D721Med (cell line): ENCODE results near the gene MRPS12.

Source experiments
- DNase-seq: peaks from one replicate; pipeline ENCODE4 v3.0.0; 2011; ENCODE audit warnings: low spot score; ENCODE audit not compliant: insufficient read length
- FAIRE-seq: peaks from 2 replicates; lab custom pipeline; 2011; peaks lifted over from hg19 to GRCh38; lab: Jason Lieb, UNC
- CTCF ChIP-seq: IDR thresholded peaks from 2 replicates; pipeline ENCODE4 v1.5.1; 2012; ENCODE audit warnings: mild to moderate bottlenecking, control low read depth; ENCODE audit not compliant: insufficient read depth; ENCODE audit errors: missing control alignments

Gene MRPS12

GRCh38 chr19:38941979-38942378 lies 11.2 kb downstream of the MRPS12 start:
- DNase-seq (no peak), FAIRE-seq (no peak)
- TF ChIP-seq CTCF, result no peak

GRCh38 chr19:38942471-38943181 lies 11.9 kb downstream of the MRPS12 start:
- DNase-seq, result no peak
- FAIRE-seq, result no peak
- no peak for TF ChIP-seq CTCF

- FAIRE-seq, result no peak
- DNase-seq, result no peak
- no peak for TF ChIP-seq CTCF
Measured at GRCh38 chr19:38944981-38945506, 14.3 kb downstream of the MRPS12 start.

- FAIRE-seq, result no peak
- DNase-seq, result no peak
Measured at GRCh38 chr19:38945562-38946228, 15.0 kb downstream of the MRPS12 start.

GRCh38 chr19:38946229-38947010 lies 15.7 kb downstream of the MRPS12 start:
- DNase-seq (no peak), FAIRE-seq (no peak)
- no peak for TF ChIP-seq CTCF

More at GRCh38 chr19:38945562-38946228, 15.0 kb downstream of the MRPS12 start:
- TF ChIP-seq CTCF, result no peak

GRCh38 chr19:38949580-38950367 lies 19.0 kb downstream of the MRPS12 start:
- FAIRE-seq (no peak), DNase-seq (no peak)
- TF ChIP-seq CTCF, result no peak
